ENCODE measurements around the gene COBL. TPM values are rescaled to one million over a fixed set of nuclear protein-coding genes. Genes with fewer than 3 reads are reported as not detected.
A peak's percentile ranks its signal among the peaks of the same experiment; 100 is the strongest.

Gene COBL
- total RNA-seq, 1 donor from 2014 or later: 25.7 TPM

- Mint-ChIP-seq H3K36me3 (peaks cover 8% of the 10 kb centered on the region), H3K27ac (no peak overlapping the region), H3K4me1 (ENCODE audit: unreplicated experiment) (no peaks in the 10 kb centered on the region), H3K4me3 (no peak overlapping the region), H3K9me3 (no peaks in the 10 kb centered on the region), H3K27me3 (no peaks in the 10 kb centered on the region)
- no peak for TF ChIP-seq CTCF (conservative IDR thresholded peaks at IDR 0.05)
- DNase-seq (ENCODE audit: extremely low spot score, unreplicated experiment): peak; percentile 49
Measured at GRCh38 chr7:51027935-51028830, 288.4 kb downstream of the COBL start.

GRCh38 chr7:51027106-51027934 lies 289.3 kb downstream of the COBL start:
- Mint-ChIP-seq H3K4me1 (ENCODE audit: unreplicated experiment) (no peaks in the 10 kb centered on the region), H3K27ac (no peak overlapping the region), H3K9me3 (no peaks in the 10 kb centered on the region), H3K27me3 (no peaks in the 10 kb centered on the region), H3K4me3 (no peak overlapping the region), H3K36me3 (peaks cover 8% of the 10 kb centered on the region)
- TF ChIP-seq CTCF (conservative IDR thresholded peaks at IDR 0.05): no peak
- DNase-seq (ENCODE audit: extremely low spot score, unreplicated experiment): peak; percentile 36

- no peaks in the 10 kb centered on the region for H3K27me3 Mint-ChIP-seq
- H3K9me3 Mint-ChIP-seq: no peaks in the 10 kb centered on the region
- no peak overlapping the region for H3K4me3 Mint-ChIP-seq
- TF ChIP-seq CTCF (conservative IDR thresholded peaks at IDR 0.05): no peak
- no peaks in the 10 kb centered on the region for H3K4me1 Mint-ChIP-seq (ENCODE audit: unreplicated experiment)
- H3K36me3 Mint-ChIP-seq: peaks cover 8% of the 10 kb centered on the region
- no peak overlapping the region for H3K27ac Mint-ChIP-seq
- DNase-seq (ENCODE audit: extremely low spot score, unreplicated experiment): peak; percentile 36
Measured at GRCh38 chr7:51026341-51026740, 290.3 kb downstream of the COBL start.

GRCh38 chr7:51025668-51026067 lies 290.9 kb downstream of the COBL start:
- H3K27me3 Mint-ChIP-seq: no peaks in the 10 kb centered on the region
- H3K27ac Mint-ChIP-seq: no peak overlapping the region
- H3K36me3 Mint-ChIP-seq: peaks cover 8% of the 10 kb centered on the region
- H3K4me3 Mint-ChIP-seq: no peak overlapping the region
- TF ChIP-seq CTCF (conservative IDR thresholded peaks at IDR 0.05): no peak
- peak; percentile 22 for DNase-seq (ENCODE audit: extremely low spot score, unreplicated experiment)
- no peaks in the 10 kb centered on the region for H3K9me3 Mint-ChIP-seq
- no peaks in the 10 kb centered on the region for H3K4me1 Mint-ChIP-seq (ENCODE audit: unreplicated experiment)

- Mint-ChIP-seq H3K4me1 (ENCODE audit: unreplicated experiment) (no peaks in the 10 kb centered on the region), H3K9me3 (no peaks in the 10 kb centered on the region), H3K27ac (no peak overlapping the region), H3K4me3 (no peak overlapping the region), H3K36me3 (peaks cover 8% of the 10 kb centered on the region), H3K27me3 (no peaks in the 10 kb centered on the region)
- peak; percentile 55 for DNase-seq (ENCODE audit: extremely low spot score, unreplicated experiment)
- TF ChIP-seq CTCF (conservative IDR thresholded peaks at IDR 0.05): no peak
Measured at GRCh38 chr7:51024867-51025266, 291.7 kb downstream of the COBL start.

All from type B pancreatic cell (in vitro differentiated cells).